Activated B cell treated with CpG ODN at 0.5 μM for 24 hours (primary cell): ENCODE measurements around the gene PPP1R8. TPM values are rescaled to one million over a fixed set of nuclear protein-coding genes. Genes with fewer than 3 reads are reported as not detected.

ENCODE experiments used
- ATAC-seq: fragments of 200-7000 bp; cut with Tn5 transposase; one replicate; pipeline ENCODE4 v1.10.0; 2021; ENCODE audit warnings: low read depth, mild to moderate bottlenecking, moderate library complexity
- CTCF ChIA-PET: fragments of 350-600 bp; sonication (Branson Sonifier 250); formaldehyde crosslinking; loops from one replicate; lab custom pipeline; 2021; ENCODE audit warnings: antibody characterized with exemption; lab: Charles Lee
- POLR2A ChIA-PET: fragments of 350-600 bp; sonication (Branson Sonifier 250); formaldehyde crosslinking; loops from one replicate; lab custom pipeline; 2021; ENCODE audit warnings: antibody characterized with exemption; lab: Charles Lee
- DNase-seq: peaks from one replicate; pipeline ENCODE4 v3.0.0; 2022
- H3K27ac Mint-ChIP-seq: one replicate; pipeline ENCODE4 v1.8.0; 2020; ENCODE audit warnings: mixed read lengths
- H3K27me3 Mint-ChIP-seq: one replicate; pipeline ENCODE4 v1.8.0; 2021; ENCODE audit warnings: mixed read lengths
- H3K36me3 Mint-ChIP-seq: one replicate; pipeline ENCODE4 v1.8.0; 2021; ENCODE audit warnings: low read depth, mixed read lengths
- H3K4me1 Mint-ChIP-seq: one replicate; pipeline ENCODE4 v1.8.0; 2021; ENCODE audit warnings: mixed read lengths
- H3K4me3 Mint-ChIP-seq: one replicate; pipeline ENCODE4 v1.8.0; 2020; ENCODE audit warnings: mild to moderate bottlenecking, mixed read lengths
- H3K9me3 Mint-ChIP-seq: one replicate; pipeline ENCODE4 v1.8.0; 2020; ENCODE audit warnings: mixed read lengths
- intact Hi-C: fragments of 100-400 bp; cut with micrococcal nuclease; formaldehyde crosslinking; loops from one replicate; pipeline ENCODE4 v1.15.1; 2024
- total RNA-seq: library from RNA; stranded (reverse); gene quantifications from 2 replicates; pipeline ENCODE4 v1.2.3, GENCODE V29; 2022
- TF ChIP-seq, protein P1 (sequence below): fragments of 200-600 bp; IDR thresholded peaks from one replicate; pipeline ENCODE4 v1.8.0; 2022; ENCODE audit warnings: antibody characterized with exemption, mild to moderate bottlenecking

PPP1R8 gene
- total RNA-seq, 1 donor from 2014 or later, result 48.3 TPM

DNA sequence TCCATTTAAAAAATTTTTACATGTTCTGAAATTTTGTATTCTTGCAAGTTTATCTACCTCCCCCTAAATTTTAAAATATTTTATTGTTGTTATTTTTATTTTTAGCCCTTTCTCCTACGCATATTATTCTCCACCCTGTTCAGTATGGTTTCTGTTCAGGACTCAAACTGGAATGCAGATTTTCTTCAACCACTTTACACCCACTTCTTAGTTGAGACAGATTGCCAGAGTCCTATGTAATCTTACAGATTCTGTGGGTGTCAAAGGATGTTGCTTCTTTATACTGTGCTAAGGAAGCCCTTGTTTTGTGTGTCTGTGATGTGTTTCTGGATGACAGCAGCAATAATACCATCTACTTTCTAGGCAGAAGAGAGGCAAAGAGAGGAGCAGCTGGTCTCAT, 20.7 kb upstream of the PPP1R8 start:
- TF ChIP-seq, protein P1, sequence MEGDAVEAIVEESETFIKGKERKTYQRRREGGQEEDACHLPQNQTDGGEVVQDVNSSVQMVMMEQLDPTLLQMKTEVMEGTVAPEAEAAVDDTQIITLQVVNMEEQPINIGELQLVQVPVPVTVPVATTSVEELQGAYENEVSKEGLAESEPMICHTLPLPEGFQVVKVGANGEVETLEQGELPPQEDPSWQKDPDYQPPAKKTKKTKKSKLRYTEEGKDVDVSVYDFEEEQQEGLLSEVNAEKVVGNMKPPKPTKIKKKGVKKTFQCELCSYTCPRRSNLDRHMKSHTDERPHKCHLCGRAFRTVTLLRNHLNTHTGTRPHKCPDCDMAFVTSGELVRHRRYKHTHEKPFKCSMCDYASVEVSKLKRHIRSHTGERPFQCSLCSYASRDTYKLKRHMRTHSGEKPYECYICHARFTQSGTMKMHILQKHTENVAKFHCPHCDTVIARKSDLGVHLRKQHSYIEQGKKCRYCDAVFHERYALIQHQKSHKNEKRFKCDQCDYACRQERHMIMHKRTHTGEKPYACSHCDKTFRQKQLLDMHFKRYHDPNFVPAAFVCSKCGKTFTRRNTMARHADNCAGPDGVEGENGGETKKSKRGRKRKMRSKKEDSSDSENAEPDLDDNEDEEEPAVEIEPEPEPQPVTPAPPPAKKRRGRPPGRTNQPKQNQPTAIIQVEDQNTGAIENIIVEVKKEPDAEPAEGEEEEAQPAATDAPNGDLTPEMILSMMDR, result no peak
- peaks cover 56% of the 10 kb centered on the region for H3K36me3 Mint-ChIP-seq
- no peaks in the 10 kb centered on the region for H3K9me3 Mint-ChIP-seq
- no peaks in the 10 kb centered on the region for H3K4me1 Mint-ChIP-seq
- POLR2A ChIA-PET, result no interaction called here
- H3K4me3 Mint-ChIP-seq, result no peak overlapping the region
- ATAC-seq (no peak), DNase-seq (no peak)
- CTCF ChIA-PET, result no interaction called here
- H3K27me3 Mint-ChIP-seq, result no peaks in the 10 kb centered on the region
- H3K27ac Mint-ChIP-seq, result no peak overlapping the region
- intact Hi-C loops, result no loop called here

DNA sequence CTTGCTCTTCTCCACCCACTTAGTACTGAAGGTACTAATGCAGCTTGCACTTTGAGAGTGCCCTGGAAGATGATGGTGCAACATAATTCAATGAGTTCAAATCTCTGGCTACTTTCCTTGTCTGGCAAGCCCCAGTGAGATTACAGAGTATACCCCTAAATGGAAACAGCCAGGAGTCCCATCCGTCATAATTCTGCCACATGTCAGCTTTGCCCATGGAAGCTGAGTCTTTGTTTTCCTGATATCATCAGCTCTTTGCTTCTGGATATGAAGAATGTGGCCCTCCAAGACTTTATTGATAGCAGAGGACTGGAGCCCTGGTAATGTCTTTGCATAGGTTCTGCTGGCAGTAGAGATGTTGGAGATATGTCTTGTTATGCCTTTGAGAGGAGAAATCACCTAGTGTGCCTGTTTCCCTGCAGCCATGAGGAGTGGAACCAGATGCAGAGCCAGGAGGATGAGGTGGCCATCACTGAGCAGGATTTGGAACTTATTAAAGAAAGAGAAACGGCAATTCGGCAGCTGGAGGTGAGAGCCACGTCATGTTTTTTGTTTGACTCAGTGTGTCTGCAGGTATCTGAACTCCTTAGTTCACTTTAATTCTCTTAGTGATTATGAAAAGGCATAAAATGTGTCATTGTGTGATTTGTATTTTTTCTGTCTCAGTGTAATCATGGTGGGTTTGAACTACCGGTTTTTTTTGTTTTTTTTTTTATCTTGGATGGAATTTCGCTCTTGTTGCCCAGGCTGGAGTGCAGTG, 18.7 kb upstream of the PPP1R8 start:
- Mint-ChIP-seq H3K27me3 (no peaks in the 10 kb centered on the region), H3K4me1 (no peaks in the 10 kb centered on the region), H3K27ac (no peak overlapping the region), H3K9me3 (no peaks in the 10 kb centered on the region), H3K36me3 (peaks cover 54% of the 10 kb centered on the region), H3K4me3 (no peak overlapping the region)
- ATAC-seq (no peak), DNase-seq (no peak)
- CTCF ChIA-PET, result no interaction called here
- intact Hi-C loops, result no loop called here
- POLR2A ChIA-PET, result interaction anchor here (0.7 kb wide), 1 partner anchor 435 kb away, joined by 5 read pairs; no protein-coding TSS in a partner anchor
- TF ChIP-seq, protein P1, result no peak

DNA sequence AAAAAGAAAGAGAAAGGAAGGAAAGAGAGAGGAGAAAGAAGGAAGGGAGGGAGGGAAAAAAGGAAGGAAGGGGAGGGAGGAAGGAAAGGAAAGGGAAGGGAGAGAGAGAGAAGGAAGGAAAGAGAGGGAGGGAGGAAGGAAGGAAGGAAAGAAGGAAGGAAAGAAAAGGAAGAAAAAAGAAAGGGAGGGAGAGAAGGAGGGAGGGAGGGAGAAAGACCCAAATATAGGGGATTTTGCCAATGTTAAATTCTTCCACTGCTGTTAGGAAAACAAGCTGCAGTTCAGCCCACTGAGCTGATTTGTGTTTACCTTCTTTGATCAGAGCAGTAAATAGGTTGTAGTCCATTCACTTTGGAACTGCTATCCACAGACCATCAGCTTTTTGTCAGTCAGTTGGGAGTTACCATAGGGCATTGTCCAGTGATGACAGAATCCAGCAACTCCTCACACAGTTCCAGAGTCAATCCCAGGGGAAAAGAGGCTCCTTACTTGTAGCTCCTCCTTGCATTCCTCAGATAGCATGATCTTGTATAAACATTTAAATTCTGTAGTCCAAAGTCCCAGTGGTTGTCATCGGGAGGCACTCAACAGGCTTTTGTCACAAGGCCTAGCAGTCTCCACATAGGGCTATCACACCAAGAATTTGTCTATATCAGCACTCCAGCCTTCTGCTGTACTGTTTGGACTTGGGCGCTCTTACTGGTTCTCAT, 13.5 kb upstream of the PPP1R8 start:
- intact Hi-C loops, result no loop called here
- ATAC-seq, result no peak
- CTCF ChIA-PET, result no interaction called here
- TF ChIP-seq, protein P1, result no peak
- Mint-ChIP-seq H3K27ac (no peak overlapping the region), H3K4me3 (no peak overlapping the region), H3K27me3 (no peaks in the 10 kb centered on the region), H3K4me1 (no peaks in the 10 kb centered on the region), H3K36me3 (peaks cover 71% of the 10 kb centered on the region), H3K9me3 (no peaks in the 10 kb centered on the region)
- POLR2A ChIA-PET, result no interaction called here
- DNase-seq, result no peak

DNA sequence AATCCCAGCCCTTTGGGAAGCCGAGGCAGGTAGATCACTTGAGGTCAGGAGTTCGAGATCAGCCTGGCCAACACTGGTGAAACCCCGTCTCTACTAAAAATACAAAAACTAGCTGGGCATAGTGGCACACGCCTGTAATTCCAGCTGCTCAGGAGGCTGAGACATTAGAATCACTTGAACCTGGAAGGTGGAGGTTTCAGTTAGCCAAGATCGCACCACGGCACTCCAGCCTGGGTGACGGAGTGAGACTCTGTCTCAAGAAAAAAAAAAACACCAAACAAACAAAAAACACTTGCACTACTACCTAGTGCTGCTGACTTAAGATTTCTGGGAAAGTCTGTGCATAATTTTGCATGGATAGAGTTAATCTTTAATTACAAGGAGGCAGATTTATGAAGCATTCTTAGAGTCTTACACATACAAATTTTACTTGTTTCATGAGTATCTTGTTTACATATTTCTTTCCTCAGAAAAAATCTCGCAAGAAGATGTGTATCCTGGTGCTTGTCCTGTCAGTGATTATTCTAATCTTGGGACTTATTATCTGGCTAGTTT, 8.7 kb upstream of the PPP1R8 start:
- DNase-seq, result no peak
- no peak overlapping the region for H3K27ac Mint-ChIP-seq
- intact Hi-C loops, result no loop called here

More for the DNA sequence above, 8.7 kb upstream of the PPP1R8 start:
- POLR2A ChIA-PET, result no interaction called here
- Mint-ChIP-seq H3K9me3 (no peaks in the 10 kb centered on the region), H3K4me3 (no peak overlapping the region), H3K36me3 (peaks cover 56% of the 10 kb centered on the region), H3K27me3 (no peaks in the 10 kb centered on the region), H3K4me1 (no peaks in the 10 kb centered on the region)
- TF ChIP-seq, protein P1, result no peak
- ATAC-seq, result no peak
- CTCF ChIA-PET, result no interaction called here
